HL-60 (cell line): ENCODE measurements around the gene EIPR1.

ENCODE experiments used
- CTCF ChIP-seq: IDR thresholded peaks from one replicate; pipeline ENCODE4 v1.5.1; 2011; ENCODE audit warnings: low read length, control low read depth, inconsistent platforms; ENCODE audit not compliant: insufficient read depth
- POLR2AphosphoS5 ChIP-seq: IDR thresholded peaks from 2 replicates; pipeline ENCODE4 v1.6.1; 2012; ENCODE audit warnings: low read depth
- SPI1 ChIP-seq: IDR thresholded peaks from 2 replicates; pipeline ENCODE4 v1.6.1; 2012; ENCODE audit warnings: low read depth, mild to moderate bottlenecking, borderline replicate concordance

GRCh38 chr2:3280683-3281520 lies 96.7 kb downstream of the EIPR1 start:
- TF ChIP-seq CTCF (no peak), POLR2AphosphoS5 (no peak), SPI1 (no peak)
